Type B pancreatic cell (in vitro differentiated cells): ENCODE results near the gene SPNS1. TPM values are rescaled to one million over a fixed set of nuclear protein-coding genes. Genes with fewer than 3 reads are reported as not detected.
"Not testable (repeated sequence)": the region's sequence is repeated elsewhere in the genome, so short reads cannot be mapped to it uniquely, and the experiment has no call there.

Experiments used
- DNase-seq: peaks from one replicate; pipeline ENCODE4 v3.0.0; 2021; ENCODE audit warnings: mixed read lengths; ENCODE audit not compliant: unreplicated experiment; ENCODE audit errors: extremely low spot score
- H3K27ac Mint-ChIP-seq: 2 replicates; pipeline ENCODE4 v1.8.0; 2021; ENCODE audit warnings: mild to moderate bottlenecking, mixed read lengths
- H3K27me3 Mint-ChIP-seq: 2 replicates; pipeline ENCODE4 v1.8.0; 2021; ENCODE audit warnings: mixed read lengths
- H3K36me3 Mint-ChIP-seq: 2 replicates; pipeline ENCODE4 v1.8.0; 2021; ENCODE audit warnings: mixed read lengths
- H3K4me1 Mint-ChIP-seq: one replicate; pipeline ENCODE4 v1.8.0; 2021; ENCODE audit warnings: mixed read lengths; ENCODE audit not compliant: unreplicated experiment
- H3K4me3 Mint-ChIP-seq: 2 replicates; pipeline ENCODE4 v1.8.0; 2021; ENCODE audit warnings: mild to moderate bottlenecking, mixed read lengths
- H3K9me3 Mint-ChIP-seq: 2 replicates; pipeline ENCODE4 v1.8.0; 2021; ENCODE audit warnings: mixed read lengths
- total RNA-seq: library from RNA; stranded (reverse); gene quantifications from 2 replicates; pipeline ENCODE4 v1.2.1, GENCODE V29; 2021; ENCODE audit warnings: low replicate concordance
- TF ChIP-seq, protein P1 (sequence below): fragments of 200-600 bp; sonication (generic); conservative IDR thresholded peaks from 2 replicates; pipeline ENCODE4 v1.5.0; 2021; ENCODE audit warnings: antibody characterized with exemption, mild to moderate bottlenecking

The SPNS1 gene
- total RNA-seq, 1 donor from 2014 or later: 54.5 TPM

- TF ChIP-seq, protein P1, sequence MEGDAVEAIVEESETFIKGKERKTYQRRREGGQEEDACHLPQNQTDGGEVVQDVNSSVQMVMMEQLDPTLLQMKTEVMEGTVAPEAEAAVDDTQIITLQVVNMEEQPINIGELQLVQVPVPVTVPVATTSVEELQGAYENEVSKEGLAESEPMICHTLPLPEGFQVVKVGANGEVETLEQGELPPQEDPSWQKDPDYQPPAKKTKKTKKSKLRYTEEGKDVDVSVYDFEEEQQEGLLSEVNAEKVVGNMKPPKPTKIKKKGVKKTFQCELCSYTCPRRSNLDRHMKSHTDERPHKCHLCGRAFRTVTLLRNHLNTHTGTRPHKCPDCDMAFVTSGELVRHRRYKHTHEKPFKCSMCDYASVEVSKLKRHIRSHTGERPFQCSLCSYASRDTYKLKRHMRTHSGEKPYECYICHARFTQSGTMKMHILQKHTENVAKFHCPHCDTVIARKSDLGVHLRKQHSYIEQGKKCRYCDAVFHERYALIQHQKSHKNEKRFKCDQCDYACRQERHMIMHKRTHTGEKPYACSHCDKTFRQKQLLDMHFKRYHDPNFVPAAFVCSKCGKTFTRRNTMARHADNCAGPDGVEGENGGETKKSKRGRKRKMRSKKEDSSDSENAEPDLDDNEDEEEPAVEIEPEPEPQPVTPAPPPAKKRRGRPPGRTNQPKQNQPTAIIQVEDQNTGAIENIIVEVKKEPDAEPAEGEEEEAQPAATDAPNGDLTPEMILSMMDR: no peak
- Mint-ChIP-seq H3K4me3 (no peak overlapping the region), H3K27me3 (peaks cover 23% of the 10 kb centered on the region), H3K4me1 (no peaks in the 10 kb centered on the region), H3K9me3 (no peaks in the 10 kb centered on the region), H3K27ac (no peak overlapping the region), H3K36me3 (no peaks in the 10 kb centered on the region)
- no peak for DNase-seq
Measured at GRCh38 chr16:28998837-28999236, 24.3 kb downstream of the SPNS1 start.

- TF ChIP-seq, protein P1: no peak
- Mint-ChIP-seq H3K36me3 (no peaks in the 10 kb centered on the region), H3K27ac (no peak overlapping the region), H3K9me3 (no peaks in the 10 kb centered on the region), H3K27me3 (peaks cover 29% of the 10 kb centered on the region), H3K4me1 (no peaks in the 10 kb centered on the region), H3K4me3 (no peak overlapping the region)
- DNase-seq: no peak
Measured at GRCh38 chr16:28999577-28999976, 25.0 kb downstream of the SPNS1 start.

- TF ChIP-seq, protein P1: no peak
- no peaks in the 10 kb centered on the region for H3K9me3 Mint-ChIP-seq
- H3K4me3 Mint-ChIP-seq: no peak overlapping the region
Measured at GRCh38 chr16:29000019-29000418, 25.4 kb downstream of the SPNS1 start.

GRCh38 chr16:29004496-29005139 lies 30.0 kb downstream of the SPNS1 start:
- not testable (repeated sequence) for H3K27ac Mint-ChIP-seq, H3K36me3 Mint-ChIP-seq, DNase-seq, H3K4me3 Mint-ChIP-seq, H3K9me3 Mint-ChIP-seq, H3K4me1 Mint-ChIP-seq
- peaks cover 31% of the 10 kb centered on the region for H3K27me3 Mint-ChIP-seq

More at GRCh38 chr16:29000019-29000418, 25.4 kb downstream of the SPNS1 start:
- DNase-seq: no peak
- no peaks in the 10 kb centered on the region for H3K4me1 Mint-ChIP-seq
- no peak overlapping the region for H3K27ac Mint-ChIP-seq
- peaks cover 34% of the 10 kb centered on the region for H3K27me3 Mint-ChIP-seq
- H3K36me3 Mint-ChIP-seq: no peaks in the 10 kb centered on the region

GRCh38 chr16:29007730-29008593 lies 33.4 kb downstream of the SPNS1 start:
- Mint-ChIP-seq H3K27ac (no peak overlapping the region), H3K9me3 (no peaks in the 10 kb centered on the region), H3K4me3 (no peak overlapping the region), H3K4me1 (no peaks in the 10 kb centered on the region), H3K36me3 (no peaks in the 10 kb centered on the region), H3K27me3 (peaks cover 27% of the 10 kb centered on the region)
- TF ChIP-seq, protein P1: no peak
- DNase-seq: no peak
